Measurements from ENCODE around the gene MSH5.

- TF ChIP-seq, protein P1, sequence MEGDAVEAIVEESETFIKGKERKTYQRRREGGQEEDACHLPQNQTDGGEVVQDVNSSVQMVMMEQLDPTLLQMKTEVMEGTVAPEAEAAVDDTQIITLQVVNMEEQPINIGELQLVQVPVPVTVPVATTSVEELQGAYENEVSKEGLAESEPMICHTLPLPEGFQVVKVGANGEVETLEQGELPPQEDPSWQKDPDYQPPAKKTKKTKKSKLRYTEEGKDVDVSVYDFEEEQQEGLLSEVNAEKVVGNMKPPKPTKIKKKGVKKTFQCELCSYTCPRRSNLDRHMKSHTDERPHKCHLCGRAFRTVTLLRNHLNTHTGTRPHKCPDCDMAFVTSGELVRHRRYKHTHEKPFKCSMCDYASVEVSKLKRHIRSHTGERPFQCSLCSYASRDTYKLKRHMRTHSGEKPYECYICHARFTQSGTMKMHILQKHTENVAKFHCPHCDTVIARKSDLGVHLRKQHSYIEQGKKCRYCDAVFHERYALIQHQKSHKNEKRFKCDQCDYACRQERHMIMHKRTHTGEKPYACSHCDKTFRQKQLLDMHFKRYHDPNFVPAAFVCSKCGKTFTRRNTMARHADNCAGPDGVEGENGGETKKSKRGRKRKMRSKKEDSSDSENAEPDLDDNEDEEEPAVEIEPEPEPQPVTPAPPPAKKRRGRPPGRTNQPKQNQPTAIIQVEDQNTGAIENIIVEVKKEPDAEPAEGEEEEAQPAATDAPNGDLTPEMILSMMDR (IDR thresholded peaks at IDR 0.05): no peak
- no peak for TF ChIP-seq EZH2phosphoT487 (IDR thresholded peaks at IDR 0.05)
- no peak for TF ChIP-seq EZH2 (IDR thresholded peaks at IDR 0.05)
Observed at GRCh38 chr6:31705931-31706330, 33.9 kb upstream of the MSH5 start.

All from neural progenitor cell (in vitro differentiated cells).